GM23248 (cell line): ENCODE results near the gene SLC16A11.

Experiments used
- EZH2 ChIP-seq: fragments of 200-600 bp; sonication (generic); IDR thresholded peaks from 2 replicates; pipeline ENCODE4 v1.6.1; 2018; ENCODE audit warnings: antibody characterized with exemption, mild to moderate bottlenecking; ENCODE audit not compliant: insufficient read depth, poor library complexity, severe bottlenecking
- EZH2phosphoT487 ChIP-seq: fragments of 200-600 bp; sonication (generic); IDR thresholded peaks from 2 replicates; pipeline ENCODE4 v1.6.1; 2018; ENCODE audit warnings: antibody characterized with exemption, moderate library complexity, mild to moderate bottlenecking, low read depth; ENCODE audit not compliant: insufficient read depth

DNA sequence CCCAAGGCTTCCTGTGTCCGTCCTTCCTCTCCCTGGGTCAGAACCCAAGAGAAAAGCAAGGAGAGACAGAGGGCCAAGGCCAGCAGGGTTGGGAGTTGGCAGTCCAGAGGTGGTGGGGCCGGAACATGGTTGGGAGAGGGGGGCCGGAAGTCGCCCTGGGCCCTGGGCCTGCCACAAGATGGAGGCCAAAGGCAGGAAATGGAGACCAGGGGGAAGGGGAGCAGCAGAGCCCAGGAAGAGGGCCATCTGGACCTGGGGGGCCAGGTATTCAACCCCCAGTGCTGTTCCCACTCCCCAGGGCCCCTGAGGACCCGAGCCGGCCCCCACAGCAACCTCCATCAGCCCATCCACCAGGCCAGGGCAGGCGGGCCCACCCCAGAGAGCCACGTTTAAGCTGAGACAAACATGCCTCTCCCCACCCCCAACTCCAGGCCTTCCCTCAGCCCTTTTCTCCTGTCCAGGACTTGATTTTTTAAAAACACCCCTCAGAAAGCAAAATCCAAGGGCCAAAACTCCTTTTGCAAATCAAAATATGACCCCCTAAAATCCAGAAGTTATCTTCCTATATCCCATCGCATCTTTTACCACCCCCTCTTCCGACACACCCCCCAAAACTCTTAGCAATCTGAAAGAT, 25.4 kb downstream of the SLC16A11 start:
- TF ChIP-seq EZH2 (no peak), EZH2phosphoT487 (no peak)
